SK-N-MC (cell line): Measurements from ENCODE around the gene RIPOR3.

Source experiments
- EZH2 ChIP-seq: fragments of 200-600 bp; sonication (generic); IDR thresholded peaks from one replicate; pipeline ENCODE4 v1.6.1; 2017; ENCODE audit warnings: antibody characterized with exemption
- FOXP2 ChIP-seq: optimal IDR thresholded peaks from 2 replicates; pipeline ENCODE3; 2011; ENCODE audit warnings: mild to moderate bottlenecking, moderate library complexity; ENCODE audit not compliant: insufficient read depth; ENCODE audit errors: extremely low read length, control extremely low read depth
- POLR2AphosphoS5 ChIP-seq: IDR thresholded peaks from 2 replicates; pipeline ENCODE4 v1.6.1; 2012; ENCODE audit warnings: mild to moderate bottlenecking, low read depth, low read length, borderline replicate concordance

DNA sequence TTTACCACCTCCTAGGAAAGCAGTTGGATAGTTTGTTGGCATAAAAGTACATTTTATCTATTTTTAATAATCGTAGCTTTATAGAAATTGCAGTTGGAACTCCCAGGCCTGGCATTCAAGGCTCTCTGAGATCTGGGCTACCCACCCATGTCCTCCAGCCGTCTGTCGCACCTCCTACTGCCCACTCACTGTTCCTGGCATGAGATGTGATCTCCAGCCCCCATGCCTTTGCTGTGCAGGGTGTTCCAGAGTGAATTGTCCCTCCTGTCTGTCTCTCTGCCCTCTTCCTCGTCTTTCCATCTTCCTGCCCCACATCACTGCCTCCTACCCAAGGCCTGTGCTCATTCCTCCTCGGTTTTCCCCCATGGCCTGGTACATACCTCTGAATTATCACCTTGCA is 130.5 kb downstream of the RIPOR3 start:
- TF ChIP-seq POLR2AphosphoS5 (no peak), EZH2 (no peak), FOXP2 (no peak)
